GM19035 (cell line): ENCODE data around the gene GLG1.
A peak's percentile ranks its signal among the peaks of the same experiment; 100 is the strongest.
"Not testable (repeated sequence)": the region's sequence is repeated elsewhere in the genome, so short reads cannot be mapped to it uniquely, and the experiment has no call there.

Source experiments
- ATAC-seq: cut with Tn5 transposase; IDR thresholded peaks from one replicate; pipeline ENCODE4 v1.9.1; 2021; ENCODE audit not compliant: unreplicated experiment

The GLG1 gene

GRCh38 chr16:74450967-74451760 lies 155.8 kb downstream of the GLG1 start:
- ATAC-seq: no peak

DNA sequence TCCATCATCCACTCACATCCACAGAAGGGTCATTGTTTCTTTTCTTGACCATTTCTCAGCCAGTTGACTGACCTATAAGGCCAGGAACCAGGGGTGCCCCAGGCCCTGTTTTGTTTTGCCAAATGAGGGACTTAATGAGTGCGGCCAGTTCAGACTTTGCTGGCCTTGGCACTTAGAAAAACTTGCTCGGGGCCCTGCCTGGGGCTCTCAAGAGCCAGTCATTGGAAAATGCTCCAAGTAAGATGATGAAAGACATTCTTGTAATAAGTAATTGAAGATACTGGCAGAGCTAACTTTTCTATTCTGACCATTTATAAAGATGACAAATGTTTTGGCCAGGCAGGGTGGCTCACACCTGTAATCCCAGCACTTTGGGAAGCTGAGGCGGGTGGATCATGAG lies 156.7 kb downstream of the GLG1 start:
- no peak for ATAC-seq

- no peak for ATAC-seq
Measured at GRCh38 chr16:74449470-74449869, 157.4 kb downstream of the GLG1 start.

DNA sequence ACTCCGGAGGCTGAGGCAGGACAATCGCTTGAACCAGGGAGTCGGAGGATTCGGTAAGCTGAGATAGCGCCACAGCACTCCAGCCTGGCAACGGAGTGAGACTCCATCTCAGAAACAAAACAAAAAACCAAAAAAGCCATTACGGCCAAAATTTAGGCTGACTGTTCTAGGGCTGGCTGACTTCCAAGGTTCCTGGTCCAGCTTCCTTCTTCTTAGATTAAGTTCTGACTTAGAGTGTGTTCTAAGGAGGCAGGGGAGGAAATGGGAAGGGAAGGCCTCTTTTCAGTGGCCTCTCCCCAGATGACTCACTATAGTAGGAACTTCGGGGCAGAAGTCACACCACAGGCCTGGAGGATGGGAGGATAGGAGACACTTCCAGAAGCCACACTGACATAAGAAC lies 157.9 kb downstream of the GLG1 start:
- no peak for ATAC-seq

DNA sequence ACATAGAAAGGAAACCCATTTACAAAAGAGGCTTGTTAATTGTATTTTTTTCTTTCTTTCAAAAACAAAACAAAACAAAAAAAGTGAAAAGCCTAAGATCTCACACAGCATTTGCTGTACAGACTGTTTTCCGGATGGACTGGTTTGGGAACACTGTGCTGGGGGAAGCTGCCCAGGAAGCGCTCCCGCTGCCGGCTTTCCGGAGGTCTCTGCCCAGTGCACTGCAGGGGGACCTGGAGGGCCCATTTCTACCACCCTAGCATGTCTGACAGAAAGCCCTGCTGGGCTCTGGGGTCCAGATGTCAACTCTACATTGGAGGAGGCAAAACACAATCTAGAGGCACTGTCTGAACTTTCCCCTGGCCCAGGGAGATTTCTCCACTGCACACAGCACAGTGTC lies 159.3 kb downstream of the GLG1 start:
- ATAC-seq: no peak

DNA sequence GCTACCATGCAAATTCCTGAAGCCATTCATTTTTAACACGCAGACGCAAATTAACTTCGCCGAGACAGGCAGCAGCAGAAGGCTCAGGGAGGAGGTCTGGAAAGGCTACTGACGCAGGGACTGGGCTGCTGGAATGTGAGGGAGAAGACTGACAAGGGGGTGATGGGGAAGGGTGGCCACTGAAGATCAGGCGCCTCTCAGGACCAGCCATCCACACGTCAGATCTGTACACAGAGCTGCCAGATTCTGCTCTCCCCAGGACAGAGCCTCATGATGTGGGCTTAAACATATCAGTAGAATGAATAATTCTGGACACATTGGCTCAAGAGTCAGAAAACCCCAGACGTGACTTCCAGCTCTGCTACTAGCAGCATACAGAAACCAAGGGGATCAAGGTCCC lies 160.0 kb downstream of the GLG1 start:
- ATAC-seq: no peak

- ATAC-seq: not testable (repeated sequence)
Measured at GRCh38 chr16:74443624-74444346, 163.1 kb downstream of the GLG1 start.

GRCh38 chr16:74439685-74440084 lies 167.2 kb downstream of the GLG1 start:
- no peak for ATAC-seq

GRCh38 chr16:74438492-74438979 lies 168.4 kb downstream of the GLG1 start:
- ATAC-seq: no peak

GRCh38 chr16:74431516-74431915 lies 175.4 kb downstream of the GLG1 start:
- ATAC-seq: no peak

- ATAC-seq: peak; percentile 64
Measured at GRCh38 chr16:74430036-74430712, 176.7 kb downstream of the GLG1 start.

- ATAC-seq: not testable (repeated sequence)
Measured at GRCh38 chr16:74428493-74428892, 178.4 kb downstream of the GLG1 start.

DNA sequence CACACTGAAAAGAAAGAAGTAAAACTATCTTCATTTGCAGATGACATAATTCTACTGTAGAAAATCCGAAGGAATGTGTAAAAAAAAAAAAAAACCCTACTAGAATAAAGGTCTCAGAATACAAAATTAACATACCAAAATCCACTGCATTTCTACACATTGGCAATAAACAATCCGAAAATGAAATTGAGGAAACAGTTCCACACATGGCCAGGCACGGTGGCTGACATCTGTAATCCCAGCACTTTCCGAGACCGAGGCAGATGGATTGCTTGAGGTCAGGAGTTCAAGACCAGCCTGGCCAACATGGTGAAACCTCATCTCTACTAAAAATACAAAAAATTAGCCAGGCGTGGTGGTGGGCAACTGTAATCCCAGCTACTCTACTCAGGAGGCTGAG lies 181.2 kb downstream of the GLG1 start:
- not testable (repeated sequence) for ATAC-seq

DNA sequence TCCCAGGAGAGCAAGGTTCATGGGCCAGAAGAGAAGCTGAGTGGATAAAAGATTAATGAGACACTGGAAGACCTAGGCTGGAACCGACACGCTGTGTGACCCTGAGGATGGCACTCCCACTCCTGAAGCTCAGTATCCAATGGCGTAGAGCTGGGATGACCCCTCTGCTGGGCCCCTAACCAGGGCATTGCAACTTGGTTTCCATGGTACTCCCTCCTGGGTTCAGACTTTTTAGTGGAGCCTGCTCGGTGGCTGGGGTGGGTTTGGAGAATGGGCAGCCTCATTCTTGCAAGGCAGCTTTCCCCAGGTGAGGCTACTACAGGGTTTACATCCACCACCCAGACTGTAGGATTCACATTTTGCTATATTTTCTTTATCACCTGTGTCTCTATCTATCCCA lies 183.2 kb downstream of the GLG1 start:
- ATAC-seq: not testable (repeated sequence)

DNA sequence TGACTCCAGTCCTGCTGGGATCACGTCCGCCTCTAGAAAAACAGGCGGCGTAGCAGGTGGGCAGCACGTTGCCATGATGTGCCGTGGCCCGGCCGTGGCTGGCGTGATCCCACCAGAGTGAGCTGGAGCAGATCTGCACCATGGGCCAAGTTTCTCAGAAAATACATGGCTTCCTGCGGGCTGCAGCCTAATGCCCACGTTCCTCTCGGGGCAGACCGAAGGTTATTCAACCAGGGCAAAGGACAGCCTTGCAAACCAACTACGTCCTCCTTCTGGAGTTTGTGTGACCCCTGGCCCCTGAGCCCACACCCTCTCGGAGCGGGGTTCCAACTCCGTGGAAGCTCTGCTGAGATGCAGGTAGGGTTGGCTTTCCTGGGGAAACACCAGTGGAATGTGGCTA lies 184.8 kb downstream of the GLG1 start:
- ATAC-seq: not testable (repeated sequence)

GRCh38 chr16:74421482-74421785 lies 185.5 kb downstream of the GLG1 start:
- ATAC-seq: not testable (repeated sequence)

DNA sequence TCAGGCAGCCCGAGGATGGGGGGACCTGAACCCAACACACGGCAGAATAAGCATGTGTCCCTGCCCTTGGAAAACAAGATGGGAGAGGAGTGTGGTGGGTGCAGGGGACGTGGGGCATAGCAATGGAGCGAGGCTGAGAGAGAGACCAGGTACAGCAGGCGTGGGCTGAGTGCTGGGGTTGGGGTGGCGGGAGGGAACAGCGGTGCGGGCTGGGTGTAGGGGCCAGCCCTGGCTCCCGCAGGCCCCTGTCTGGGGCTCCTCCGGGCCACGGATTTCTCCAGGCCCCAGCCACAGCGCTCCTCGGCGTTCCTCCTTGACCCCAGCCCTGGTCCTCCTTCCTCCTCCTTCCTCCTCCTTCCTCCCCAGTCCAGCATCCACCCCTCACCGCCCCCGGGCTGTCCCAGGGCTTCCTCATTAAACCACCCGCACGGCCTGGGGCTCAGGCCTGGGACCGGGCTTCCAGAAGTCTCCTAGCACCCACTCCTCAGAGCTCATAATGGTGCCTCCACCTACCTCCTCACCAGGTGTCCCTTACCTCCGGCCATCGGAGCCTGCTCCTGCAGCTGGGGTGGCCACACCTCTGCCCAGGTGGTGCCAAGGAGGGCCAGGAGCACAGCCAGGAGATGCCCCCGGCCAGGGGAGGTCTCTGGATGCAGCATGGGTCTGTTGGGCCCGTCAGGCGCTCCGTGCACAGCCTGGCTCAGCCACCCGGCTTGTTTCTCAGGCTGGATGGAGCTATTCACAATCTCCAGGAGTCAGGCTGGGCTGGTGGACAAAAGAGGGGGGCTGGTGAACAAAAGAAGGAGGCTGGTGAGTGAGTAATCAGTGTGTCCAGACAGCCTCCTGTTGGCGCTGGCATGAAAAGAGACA lies 186.1 kb downstream of the GLG1 start, which contains the start of gene CLEC18B:
Gene CLEC18B (minus strand): TSS at position 867 of the 870 bp plus-strand sequence. CDS start 208 bp downstream, at position 659.
- ATAC-seq: not testable (repeated sequence)

GRCh38 chr16:74419811-74420210 lies 187.1 kb downstream of the GLG1 start:
- ATAC-seq: not testable (repeated sequence)

GRCh38 chr16:74417897-74418296 lies 189.0 kb downstream of the GLG1 start:
- ATAC-seq: not testable (repeated sequence)

- not testable (repeated sequence) for ATAC-seq
Measured at GRCh38 chr16:74413920-74414319, 193.0 kb downstream of the GLG1 start.

GRCh38 chr16:74413485-74413884 lies 193.4 kb downstream of the GLG1 start:
- not testable (repeated sequence) for ATAC-seq
